Jurkat, Clone E6-1 (cell line): ENCODE results near the gene POLR2I.
"Not testable (repeated sequence)": the region's sequence is repeated elsewhere in the genome, so short reads cannot be mapped to it uniquely, and the experiment has no call there.

Experiments used
- DNase-seq: peaks from one replicate; pipeline ENCODE4 v3.0.0-alpha.2; 2011; ENCODE audit warnings: low read depth, low spot score
- H3K4me3 ChIP-seq: 2 replicates; pipeline ENCODE4 v1.5.1; 2011; ENCODE audit warnings: mild to moderate bottlenecking, low read length, control low read depth, moderate library complexity

POLR2I gene

DNA sequence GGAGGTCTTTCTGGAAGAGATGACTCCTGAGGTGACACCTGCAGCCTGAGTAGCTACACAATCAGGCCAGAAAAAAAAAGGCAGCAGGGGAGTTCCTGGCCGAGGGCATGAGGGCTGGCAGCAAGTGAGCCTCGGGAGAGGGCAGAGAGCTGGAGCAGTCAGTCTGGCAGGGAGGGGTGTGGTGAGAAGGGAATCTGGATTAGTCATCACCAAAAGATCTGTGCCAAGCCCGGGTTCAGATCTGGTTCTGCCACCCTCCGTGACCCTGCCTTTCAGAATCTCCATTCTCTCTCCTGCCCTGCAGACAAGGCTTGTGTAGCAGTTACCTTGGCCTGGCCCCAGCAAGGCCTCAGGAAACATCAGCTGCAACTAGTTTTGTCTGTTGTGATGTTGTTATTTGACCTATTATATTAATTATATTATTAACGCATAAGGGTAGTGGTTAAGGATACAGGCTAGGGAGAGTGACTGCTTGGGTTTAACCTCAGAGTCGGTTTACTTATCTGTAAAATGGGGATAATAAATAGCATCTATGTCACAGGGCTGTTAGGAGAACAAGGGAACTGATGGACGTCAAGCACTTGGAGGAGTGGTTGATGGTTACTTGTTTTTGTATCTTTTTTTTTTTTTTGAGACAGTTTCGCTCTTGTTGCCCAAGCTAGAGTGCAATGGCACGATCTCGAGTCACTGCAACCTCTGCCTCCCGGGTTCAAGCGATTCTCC is 22.4 kb upstream of the POLR2I start:
- no peak overlapping the region for H3K4me3 ChIP-seq
- no peak for DNase-seq

DNA sequence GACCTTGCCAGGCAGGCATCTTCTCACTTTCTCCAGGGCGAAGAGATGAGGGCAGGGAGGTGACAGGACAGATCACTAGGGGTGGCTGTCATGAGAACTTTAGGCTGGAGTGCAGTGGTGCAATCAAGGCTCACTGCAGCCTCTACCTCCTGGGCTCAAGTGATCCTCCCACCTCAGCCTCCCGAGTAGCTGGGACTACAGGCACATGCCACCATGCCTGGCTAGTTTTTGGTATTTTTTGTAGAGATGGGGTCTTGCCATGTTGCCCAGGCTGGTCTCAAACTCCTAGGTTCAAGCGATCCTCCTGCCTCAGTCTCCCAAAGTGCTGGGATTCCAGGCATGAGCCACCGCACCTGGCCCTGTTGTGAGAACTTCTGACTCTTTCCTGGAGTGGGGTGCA is 20.2 kb upstream of the POLR2I start:
- DNase-seq, H3K4me3 ChIP-seq: not testable (repeated sequence)

DNA sequence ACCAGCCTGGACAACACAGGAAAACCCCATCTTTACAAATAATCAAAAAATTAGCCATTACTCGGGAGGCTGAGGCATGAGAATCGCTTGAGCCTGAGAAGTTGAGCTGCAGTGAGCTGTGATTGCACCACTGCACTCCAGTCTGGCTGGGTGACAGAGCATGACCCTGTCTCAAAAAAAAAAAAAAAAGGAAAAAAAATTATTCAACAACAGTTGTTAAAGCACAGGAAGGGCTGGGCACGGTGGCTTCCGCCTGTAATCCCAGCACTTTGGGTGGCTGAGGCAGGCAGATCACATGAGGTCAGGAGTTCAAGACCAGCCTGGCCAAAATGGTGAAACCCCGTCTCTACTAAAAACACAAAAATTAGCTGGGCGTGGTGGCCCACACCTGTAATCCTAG is 16.5 kb upstream of the POLR2I start:
- DNase-seq, H3K4me3 ChIP-seq: not testable (repeated sequence)

DNA sequence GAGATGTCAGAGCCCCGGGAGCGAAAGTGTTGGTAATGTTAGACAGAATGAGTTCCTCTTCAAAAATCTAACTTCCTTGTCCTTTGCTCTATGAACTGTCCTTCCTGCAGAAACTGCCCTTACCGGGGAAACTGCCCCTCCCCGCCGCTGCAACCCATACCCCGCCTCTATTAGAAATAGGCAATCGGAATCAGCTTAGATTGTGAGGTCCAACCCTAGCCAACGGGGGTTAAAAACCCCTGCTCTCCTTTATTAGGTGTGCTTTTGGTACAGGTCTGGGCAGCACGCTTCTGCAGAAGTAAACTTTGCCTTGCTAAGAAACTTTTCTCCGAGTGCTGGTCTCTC is 13.7 kb upstream of the POLR2I start:
- H3K4me3 ChIP-seq = peak overlapping the region; percentile 73
- no peak for DNase-seq

DNA sequence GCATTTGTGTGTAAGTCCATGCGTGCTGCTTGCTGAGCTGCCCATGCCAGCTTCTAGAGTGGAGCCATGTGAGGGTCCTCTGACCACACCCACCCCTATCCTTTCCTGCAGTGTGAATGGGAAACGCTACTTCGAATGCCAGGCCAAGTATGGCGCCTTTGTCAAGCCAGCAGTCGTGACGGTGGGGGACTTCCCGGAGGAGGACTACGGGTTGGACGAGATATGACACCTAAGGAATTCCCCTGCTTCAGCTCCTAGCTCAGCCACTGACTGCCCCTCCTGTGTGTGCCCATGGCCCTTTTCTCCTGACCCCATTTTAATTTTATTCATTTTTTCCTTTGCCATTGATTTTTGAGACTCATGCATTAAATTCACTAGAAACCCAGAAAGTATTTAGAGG is 10.9 kb upstream of the POLR2I start:
- DNase-seq = no peak
- no peak overlapping the region for H3K4me3 ChIP-seq

DNA sequence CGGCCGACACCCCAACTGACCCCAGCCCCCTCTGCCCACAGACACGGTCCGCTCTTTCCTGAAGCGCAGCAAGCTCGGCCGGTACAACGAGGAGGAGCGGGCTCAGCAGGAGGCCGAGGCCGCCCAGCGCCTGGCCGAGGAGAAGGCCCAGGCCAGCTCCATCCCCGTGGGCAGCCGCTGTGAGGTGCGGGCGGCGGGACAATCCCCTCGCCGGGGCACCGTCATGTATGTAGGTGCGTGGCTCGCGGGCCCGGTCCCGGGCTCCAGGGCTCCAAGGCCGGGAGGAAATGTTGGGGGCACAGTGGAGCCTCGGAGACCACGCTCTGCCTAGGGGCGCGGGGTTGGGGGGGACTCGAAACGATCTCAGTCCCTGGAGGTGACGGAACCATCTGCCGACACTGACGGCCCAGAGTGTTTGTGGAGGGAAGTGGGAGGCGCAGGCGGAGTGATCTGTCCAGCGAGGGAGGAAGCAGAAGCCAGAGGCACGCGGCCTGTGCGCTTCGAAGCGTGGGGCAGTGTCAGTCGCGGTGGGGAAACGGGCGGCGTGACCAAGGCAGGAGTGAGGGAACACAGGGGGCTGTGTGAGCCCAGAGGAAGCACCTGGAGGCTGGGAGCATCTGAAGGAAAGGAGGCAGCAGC is 6.9 kb upstream of the POLR2I start:
- no peak overlapping the region for H3K4me3 ChIP-seq
- no peak for DNase-seq

DNA sequence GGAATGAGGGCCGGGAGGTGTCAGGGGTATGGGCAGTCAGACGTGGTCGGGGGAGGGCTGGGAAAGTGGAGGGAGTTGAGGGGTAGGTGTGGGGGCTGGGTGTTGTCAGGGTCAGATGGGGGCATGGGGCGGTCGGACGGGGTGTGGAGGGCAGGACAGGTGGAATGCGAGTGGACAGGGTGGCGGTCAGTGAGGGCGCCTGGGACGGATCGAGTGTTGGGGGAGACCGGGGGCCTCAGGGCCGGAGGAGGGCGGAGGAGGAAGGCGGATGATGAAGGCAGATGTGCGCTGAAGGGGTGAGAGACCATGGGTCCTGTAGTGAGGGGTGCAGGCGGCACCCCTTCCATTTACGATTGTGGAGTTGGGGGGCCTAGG is 6.3 kb upstream of the POLR2I start:
- no peak for DNase-seq
- H3K4me3 ChIP-seq = no peak overlapping the region

DNA sequence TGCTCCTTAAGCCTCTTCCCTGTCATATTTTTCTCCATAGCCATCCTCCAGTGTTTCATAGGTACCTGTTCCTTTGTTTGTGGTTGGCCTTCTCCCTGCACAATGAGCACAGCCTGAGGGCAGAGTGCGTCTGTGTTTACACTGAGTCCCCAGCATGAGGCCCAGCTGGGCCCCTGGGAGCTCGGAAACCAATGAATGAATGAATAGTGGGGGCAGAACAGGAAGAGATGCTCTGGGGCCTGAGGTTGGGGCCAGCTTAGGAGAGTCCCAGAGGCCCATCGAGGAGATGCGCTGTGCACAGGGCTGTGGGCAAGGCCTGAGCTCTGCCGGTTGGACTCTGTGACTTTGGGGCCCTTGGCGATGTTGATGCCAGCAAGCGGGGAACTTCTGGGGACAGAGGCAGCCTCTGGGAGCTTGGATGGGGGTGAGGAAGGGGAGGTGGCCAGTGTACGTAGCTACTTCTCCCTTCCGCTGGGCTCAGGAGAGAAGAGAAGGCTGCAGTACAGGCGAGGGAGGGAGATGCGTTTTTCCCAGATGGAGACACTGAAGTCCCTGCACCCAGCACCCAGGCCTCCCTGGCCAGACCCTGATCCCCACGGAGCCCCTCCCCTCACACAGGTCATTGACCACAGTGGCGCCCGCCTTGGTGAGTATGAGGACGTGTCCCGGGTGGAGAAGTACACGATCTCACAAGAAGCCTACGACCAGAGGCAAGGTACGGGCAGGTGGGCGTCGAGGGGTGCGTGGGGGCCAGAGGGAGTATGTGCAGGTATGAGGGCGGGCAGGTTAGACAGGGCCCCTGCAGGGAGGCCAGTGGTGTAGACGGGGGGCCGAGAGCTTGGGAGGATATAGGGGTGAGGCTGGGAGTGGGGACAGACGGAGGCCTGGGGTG is 5.7 kb upstream of the POLR2I start:
- DNase-seq = no peak
- H3K4me3 ChIP-seq = no peak overlapping the region

DNA sequence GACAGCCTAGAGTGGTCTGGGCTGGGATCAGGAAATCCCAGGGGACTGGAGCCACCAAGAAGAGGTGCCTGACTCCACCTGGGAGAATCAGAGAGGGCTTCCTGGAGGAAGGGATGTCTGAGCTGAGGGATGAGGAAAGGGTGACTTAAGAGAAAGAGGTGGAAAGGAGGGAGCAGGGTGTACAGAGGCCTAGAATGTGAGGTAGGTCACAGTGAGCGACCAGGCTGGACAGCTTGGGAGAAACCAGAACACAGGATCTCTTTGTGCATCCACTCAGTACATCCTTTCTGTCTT is 1.6 kb upstream of the POLR2I start:
- peak overlapping the region; percentile 79 for H3K4me3 ChIP-seq

DNA sequence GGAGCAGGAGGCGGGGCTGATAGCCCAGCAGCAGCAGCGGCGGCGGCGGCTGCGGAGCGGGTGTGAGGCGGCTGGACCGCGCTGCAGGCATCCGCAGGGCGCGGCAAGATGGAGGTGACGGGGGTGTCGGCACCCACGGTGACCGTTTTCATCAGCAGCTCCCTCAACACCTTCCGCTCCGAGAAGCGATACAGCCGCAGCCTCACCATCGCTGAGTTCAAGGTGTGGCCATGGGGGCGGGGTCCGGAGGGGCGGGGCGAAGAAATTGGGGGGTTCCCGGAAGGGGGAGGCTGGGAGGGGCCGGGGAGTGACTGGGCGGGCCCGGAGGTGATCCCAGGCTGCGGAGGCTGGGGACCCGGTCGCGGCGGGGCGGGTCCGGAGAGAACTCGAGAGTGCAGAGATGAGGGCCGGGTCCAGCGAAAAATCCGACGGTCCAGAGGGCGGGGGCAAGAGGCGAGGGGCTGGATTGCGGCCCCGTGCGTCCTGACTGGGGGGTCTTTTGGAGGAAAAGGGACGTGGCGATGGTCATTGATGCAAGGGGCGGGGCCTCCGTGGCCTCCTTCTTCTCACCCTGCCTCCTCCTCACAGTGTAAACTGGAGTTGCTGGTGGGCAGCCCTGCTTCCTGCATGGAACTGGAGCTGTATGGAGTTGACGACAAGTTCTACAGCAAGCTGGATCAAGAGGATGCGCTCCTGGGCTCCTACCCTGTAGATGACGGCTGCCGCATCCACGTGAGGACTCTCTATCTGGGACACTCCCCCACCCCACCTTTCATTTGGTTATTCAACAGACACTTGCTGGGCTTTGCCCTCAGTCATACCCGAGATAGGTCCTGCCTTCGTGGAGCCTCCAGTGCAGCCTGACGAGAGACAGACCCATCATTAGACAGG is 1.0 kb upstream of the POLR2I start, which contains the start of gene TBCB:
Gene TBCB, plus strand, starts transcription at position 16 of the 891 bp plus-strand sequence. Its CDS starts 93 bp downstream, at position 109.
- H3K4me3 ChIP-seq = peak within 1 kb of the TSS; percentile 79
- DNase-seq = no peak

More for the DNA sequence above, 1.6 kb upstream of the POLR2I start:
- DNase-seq = no peak

DNA sequence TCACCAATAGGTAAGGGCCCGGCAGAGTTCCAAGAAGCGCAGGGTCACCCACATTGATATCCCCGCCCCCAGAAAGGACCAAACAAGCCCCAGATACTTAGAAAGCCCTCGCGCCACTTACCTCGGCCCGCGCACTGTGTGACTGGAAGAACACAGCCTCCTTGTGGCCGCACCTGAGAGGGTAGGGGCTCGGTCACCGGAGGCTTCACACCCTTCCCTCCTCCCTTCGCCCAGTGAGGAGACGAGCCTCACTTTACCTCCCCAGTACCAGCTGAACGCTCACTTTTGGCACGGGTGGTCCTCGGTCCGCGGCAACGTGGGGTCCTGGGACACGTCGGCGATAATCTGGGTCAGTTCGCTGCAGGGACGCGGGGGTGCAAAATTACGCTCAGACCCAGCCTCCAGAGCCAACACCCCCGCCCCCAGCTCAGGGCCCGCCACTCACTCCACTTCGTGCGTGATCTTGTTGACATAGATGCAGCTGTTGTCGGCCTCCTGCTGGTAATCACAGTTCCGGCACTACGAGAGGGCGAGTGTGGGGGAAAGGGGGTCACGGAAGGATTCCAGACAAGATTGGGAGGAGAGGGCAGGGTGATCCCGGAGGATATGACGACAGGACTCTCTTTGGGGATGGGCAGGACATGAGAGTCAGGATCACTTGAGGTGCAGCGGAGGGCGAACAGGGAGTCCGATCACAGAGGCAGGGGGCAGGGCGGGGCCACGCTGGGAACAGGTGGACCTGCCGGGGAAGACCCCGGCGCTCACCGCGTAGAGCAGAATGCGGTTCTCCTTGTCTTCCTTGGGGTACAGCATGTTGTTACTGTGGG is 568 bp downstream of the POLR2I start:
- no peak for DNase-seq
- peak overlapping the region; percentile 79 for H3K4me3 ChIP-seq

DNA sequence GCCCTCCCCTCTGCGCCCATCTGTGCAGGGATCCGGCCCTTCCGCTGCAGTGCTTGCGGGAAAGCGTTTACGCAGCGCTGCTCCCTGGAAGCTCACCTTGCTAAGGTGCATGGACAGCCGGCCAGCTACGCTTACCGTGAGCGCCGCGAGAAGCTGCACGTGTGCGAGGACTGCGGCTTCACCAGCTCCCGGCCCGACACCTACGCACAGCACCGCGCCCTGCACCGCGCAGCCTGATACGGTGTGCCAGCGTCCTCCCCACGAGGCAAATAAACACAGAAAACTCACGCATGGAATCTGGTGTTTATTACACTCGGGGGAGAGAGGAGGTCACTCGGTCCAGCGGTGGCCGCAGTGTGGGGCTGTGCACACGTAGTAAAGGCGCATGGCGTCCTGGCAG is 1.2 kb downstream of the POLR2I start:
- peak overlapping the region; percentile 79 for H3K4me3 ChIP-seq
- DNase-seq = no peak

DNA sequence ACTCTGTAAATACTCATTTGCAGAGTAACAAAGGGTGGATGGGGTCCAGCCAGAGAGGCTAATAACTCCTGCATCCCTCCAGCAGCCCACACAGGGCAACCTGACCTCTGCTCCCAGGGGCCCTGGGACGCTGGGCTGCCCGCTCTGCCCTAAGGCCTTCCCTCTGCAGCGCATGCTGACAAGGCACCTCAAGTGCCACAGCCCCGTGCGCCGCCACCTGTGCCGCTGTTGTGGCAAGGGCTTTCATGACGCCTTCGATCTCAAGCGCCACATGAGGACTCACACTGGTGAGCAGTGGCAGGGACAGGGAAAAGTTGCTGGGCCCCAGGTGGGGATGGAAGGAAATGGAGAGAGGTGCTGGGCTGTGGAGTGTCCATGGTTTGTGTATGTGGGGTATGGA is 2.0 kb downstream of the POLR2I start:
- H3K4me3 ChIP-seq = no peak overlapping the region
- no peak for DNase-seq

DNA sequence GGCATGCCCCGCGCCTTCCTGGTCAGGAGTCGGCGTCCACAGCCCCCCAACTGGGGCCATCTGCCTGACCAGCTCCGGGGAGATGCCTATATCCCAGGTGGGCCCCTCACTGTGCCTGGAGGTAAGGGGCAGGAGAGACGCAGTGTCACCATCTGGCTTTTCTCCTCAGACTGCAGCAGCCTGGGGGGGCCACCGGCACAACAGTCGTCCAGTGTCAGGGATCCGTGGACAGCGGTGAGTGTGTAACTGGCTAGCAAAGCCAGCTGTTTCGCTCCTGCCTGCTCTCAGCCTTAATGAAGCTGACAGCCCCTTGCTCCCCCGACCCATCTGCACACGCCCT is 3.5 kb downstream of the POLR2I start:
- no peak for DNase-seq
- H3K4me3 ChIP-seq = no peak overlapping the region

DNA sequence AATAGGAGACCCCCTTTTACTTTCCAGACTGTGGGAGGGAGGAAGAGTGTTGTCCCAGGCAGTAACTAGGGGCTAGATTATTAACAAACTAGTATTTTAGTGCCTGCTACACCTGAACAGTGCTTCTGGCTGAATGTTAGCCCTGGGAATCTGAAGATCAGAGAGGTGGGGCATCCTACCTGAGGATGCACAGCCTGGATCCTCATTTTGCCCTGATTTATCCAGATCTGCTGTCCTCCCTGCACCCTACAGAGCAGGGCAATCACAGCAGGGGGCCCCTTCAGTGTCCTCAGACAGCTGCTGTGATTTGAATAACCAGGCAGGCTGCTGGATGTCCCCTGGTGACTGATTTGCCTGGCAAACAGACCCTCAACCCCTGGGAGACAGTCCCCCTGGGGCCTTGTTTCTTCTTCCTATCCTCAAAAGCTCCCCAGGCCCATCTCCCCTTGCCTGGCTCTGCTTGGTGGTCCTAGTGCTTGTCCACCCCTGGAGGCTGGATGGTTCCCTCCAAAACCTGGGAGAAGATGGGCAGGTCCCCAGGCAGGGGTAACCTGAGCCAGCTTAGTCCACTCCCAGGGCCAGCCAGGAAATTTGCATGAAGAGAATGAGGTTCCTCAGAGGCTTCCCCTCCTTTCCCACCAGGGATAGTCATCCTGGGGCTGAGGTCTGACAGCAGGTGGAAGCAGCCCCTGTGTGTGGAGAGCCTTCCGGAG is 4.0 kb downstream of the POLR2I start, which contains the start of gene OVOL3:
Gene OVOL3, plus strand, starts transcription at position 657 of the 713 bp plus-strand sequence. CDS start 60 bp downstream, outside the sequence.
- H3K4me3 ChIP-seq = no peak within 1 kb of the TSS
- DNase-seq = no peak

DNA sequence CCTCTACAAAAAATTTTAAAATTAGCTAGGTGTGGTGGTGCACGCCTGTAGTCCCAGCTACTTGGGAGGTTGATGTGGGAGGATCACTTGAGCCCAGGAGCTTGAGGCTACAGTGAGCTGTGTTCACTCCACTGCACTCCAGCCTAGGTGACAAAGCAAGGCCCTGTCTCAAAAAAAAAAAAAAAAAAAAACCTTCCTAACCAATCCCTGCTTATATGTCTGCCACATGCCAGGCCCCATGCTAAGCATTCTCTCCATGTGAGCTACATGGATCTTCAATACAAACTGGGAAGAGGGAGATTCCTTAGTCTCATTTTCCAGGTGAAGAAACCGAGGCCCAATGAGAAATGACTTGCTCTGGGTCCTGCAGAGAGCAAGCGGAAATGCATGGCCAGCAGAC is 6.0 kb downstream of the POLR2I start:
- H3K4me3 ChIP-seq = no peak overlapping the region
- no peak for DNase-seq

DNA sequence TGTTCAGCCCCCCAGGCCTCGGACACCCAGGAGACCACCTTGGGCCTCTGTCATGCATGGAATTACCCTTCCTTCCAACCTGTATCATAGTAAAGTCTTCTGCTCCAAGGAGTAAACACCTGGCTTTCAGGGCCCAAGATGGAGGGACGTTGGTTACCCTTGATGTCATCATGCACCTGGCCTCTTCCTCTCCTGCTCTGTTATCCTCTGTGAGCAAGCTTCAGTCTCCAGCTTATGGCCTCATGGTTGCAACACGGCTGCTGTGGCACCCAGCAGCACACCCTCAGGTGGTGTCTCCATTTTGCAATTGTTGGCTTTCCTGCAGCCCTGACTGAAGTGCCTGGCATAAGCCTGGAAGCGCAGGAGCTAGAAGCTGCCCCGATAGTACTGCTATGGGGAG is 7.7 kb downstream of the POLR2I start:
- no peak for DNase-seq

DNA sequence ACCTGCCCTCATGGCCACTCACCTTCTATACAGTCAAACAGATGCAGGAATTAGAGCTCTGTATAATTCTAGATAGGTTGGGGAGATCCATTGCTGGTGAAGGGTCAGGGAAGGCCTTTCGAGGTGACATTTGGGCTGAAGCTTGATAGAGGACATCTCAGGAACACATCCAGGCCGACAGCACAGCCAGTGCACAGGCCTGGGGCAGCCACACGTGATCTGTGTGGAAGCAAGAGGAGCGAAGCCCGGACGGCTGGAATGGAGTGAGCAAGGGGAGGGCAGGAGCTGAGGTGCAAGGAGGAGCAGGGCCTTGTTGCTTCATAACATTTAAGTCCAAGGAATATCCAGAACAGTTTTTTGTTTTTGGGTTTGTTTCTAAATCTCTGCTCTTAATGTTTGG is 8.2 kb downstream of the POLR2I start:
- no peak for DNase-seq
- H3K4me3 ChIP-seq = no peak overlapping the region

More for the DNA sequence above, 7.7 kb downstream of the POLR2I start:
- no peak overlapping the region for H3K4me3 ChIP-seq
